Suprapubic skin (tissue), 4 donors: Measurements from ENCODE around the gene VAT1L. TPM values are rescaled to one million over a fixed set of nuclear protein-coding genes. Genes with fewer than 3 reads are reported as not detected.

Experiments
- DNase-seq, 2 donors: peaks; one replicate each; pipeline ENCODE4 v3.0.0-alpha.2; 2019; ENCODE audit warnings: low spot score in 2 of 2
- H3K27ac ChIP-seq: fragments of 200-600 bp; sonication (generic); one replicate; pipeline ENCODE4 v1.5.1; 2019
- H3K27me3 ChIP-seq: fragments of 200-600 bp; sonication (generic); one replicate; pipeline ENCODE4 v1.5.1; 2019
- H3K36me3 ChIP-seq: fragments of 200-600 bp; sonication (generic); one replicate; pipeline ENCODE4 v1.5.1; 2019
- H3K4me1 ChIP-seq: fragments of 200-600 bp; sonication (generic); one replicate; pipeline ENCODE4 v1.5.1; 2019
- H3K4me3 ChIP-seq: fragments of 200-600 bp; sonication (generic); one replicate; pipeline ENCODE4 v1.5.1; 2019; ENCODE audit warnings: mild to moderate bottlenecking
- H3K9me3 ChIP-seq: fragments of 200-600 bp; sonication (generic); one replicate; pipeline ENCODE4 v1.5.1; 2019
- EP300 ChIP-seq: sonication (generic); formaldehyde crosslinking; IDR thresholded peaks from one replicate; pipeline ENCODE4 v1.6.1; 2017; ENCODE audit warnings: antibody characterized with exemption
- POLR2A ChIP-seq, 2 donors: fragments of 450-650 bp; IDR thresholded peaks; one replicate each; pipeline ENCODE4 v1.6.1; 2017; ENCODE audit warnings: antibody characterized with exemption in 2 of 2, mild to moderate bottlenecking in 2 of 2, moderate library complexity in 2 of 2
- POLR2AphosphoS5 ChIP-seq, 3 donors: sonication (generic); formaldehyde crosslinking; IDR thresholded peaks; one replicate each; pipeline ENCODE4 v1.6.1; 2017; ENCODE audit warnings: antibody characterized with exemption in 3 of 3
- WGBS: methylation state at CpG from one replicate; pipeline ENCODE4 v1.1.5; 2018; 5-methylcytosine and 5-hydroxymethylcytosine counted together
- total RNA-seq, 4 donors: library from RNA; depleted of rRNA; stranded (reverse); fragments of >200 nt; gene quantifications; one replicate each; pipeline ENCODE4 v1.1.0, GENCODE V29; 2016
- TF ChIP-seq, protein P1 (sequence below), 2 donors: fragments of 200-600 bp in 1 of 2; fragments of 450-650 bp in 1 of 2; sonication (generic) in 1 of 2; IDR thresholded peaks; one replicate each; pipeline ENCODE4 v1.5.1; 2016 to 2019; ENCODE audit warnings: antibody characterized with exemption in 2 of 2, mild to moderate bottlenecking in 1 of 2, moderate library complexity in 1 of 2

Gene VAT1L
- total RNA-seq, 4 donors from 2014 or later: 0.15 TPM; not detected in 3

DNA sequence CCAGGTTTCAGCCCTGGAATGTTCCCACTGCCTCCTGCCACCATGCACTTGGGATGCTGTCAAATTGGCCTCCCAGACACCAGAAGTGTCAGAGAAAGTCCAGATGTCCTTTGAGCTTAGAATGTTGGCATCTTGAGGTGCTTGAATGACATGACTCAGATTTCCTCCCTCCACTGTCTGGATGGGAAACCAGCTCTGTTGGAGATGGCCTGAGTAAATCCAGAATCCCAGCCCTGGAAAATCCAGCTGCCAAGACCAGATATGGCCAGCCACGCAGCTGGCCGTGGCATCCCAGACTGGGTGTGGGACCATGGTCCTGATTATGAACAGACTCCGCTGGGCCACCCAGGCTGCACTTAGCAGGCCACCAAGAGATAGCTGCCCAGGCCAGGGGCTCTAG, 177.0 kb downstream of the VAT1L start:
- Histone ChIP-seq H3K9me3 (no peaks in the 10 kb centered on the region), H3K4me1 (no peaks in the 10 kb centered on the region), H3K36me3 (no peaks in the 10 kb centered on the region), H3K27me3 (peaks cover 27% of the 10 kb centered on the region), H3K4me3 (no peak overlapping the region), H3K27ac (no peak overlapping the region)
- 100% methylated on average over 1 of the region's 3 CpGs for WGBS
- TF ChIP-seq EP300 (no peak), POLR2AphosphoS5 (IDR thresholded peaks at IDR 0.05) (no peak)
- DNase-seq: no peak

DNA sequence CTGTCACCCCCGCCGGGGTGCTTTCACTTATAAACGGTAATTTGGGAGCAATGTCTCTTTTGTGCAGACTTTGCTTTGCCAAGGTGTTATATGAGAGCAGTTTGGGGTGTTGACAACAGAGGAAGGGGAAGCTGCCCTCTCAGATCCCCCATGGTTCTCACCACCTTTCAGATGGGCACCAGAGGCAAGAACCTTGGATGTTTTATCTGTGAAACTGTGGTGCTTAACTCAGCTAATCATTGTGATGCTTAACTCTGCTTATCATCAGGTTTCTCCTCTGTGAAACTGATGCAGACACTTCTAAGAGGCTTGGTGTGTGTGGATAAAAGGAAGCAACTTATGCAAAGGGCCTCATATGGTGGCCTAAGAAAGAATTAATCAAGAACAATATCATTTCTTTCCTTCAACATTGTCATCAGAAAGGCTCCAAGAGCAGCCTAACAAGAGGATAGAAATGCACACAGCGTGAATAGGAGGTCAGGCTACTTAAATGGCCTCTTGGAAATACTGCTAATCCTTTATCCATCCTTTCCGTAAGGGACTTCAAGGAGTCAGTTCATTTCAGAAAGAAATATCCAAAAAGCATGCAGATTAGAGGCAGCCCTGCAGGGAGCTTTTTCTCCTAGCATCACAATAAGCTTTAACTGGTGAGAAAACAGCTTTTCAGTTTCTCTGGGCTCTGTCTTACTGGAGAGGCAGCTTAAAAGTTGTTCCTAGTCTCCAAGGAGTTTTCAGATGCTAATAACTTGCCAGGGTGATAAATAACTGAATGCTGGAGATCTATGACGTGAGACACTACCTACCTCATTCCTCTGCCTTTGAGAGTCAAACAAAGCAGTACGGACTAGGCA, 178.9 kb downstream of the VAT1L start:
- no peak for DNase-seq
- WGBS: 53% methylated on average over 7 of the region's 7 CpGs
- Histone ChIP-seq H3K4me1 (no peaks in the 10 kb centered on the region), H3K4me3 (no peak overlapping the region), H3K27ac (no peak overlapping the region), H3K27me3 (peaks cover 19% of the 10 kb centered on the region), H3K9me3 (no peaks in the 10 kb centered on the region), H3K36me3 (no peaks in the 10 kb centered on the region)
- TF ChIP-seq POLR2A (IDR thresholded peaks at IDR 0.05) (no peak), EP300 (no peak), POLR2AphosphoS5 (IDR thresholded peaks at IDR 0.05) (no peak)
- TF ChIP-seq, protein P1, sequence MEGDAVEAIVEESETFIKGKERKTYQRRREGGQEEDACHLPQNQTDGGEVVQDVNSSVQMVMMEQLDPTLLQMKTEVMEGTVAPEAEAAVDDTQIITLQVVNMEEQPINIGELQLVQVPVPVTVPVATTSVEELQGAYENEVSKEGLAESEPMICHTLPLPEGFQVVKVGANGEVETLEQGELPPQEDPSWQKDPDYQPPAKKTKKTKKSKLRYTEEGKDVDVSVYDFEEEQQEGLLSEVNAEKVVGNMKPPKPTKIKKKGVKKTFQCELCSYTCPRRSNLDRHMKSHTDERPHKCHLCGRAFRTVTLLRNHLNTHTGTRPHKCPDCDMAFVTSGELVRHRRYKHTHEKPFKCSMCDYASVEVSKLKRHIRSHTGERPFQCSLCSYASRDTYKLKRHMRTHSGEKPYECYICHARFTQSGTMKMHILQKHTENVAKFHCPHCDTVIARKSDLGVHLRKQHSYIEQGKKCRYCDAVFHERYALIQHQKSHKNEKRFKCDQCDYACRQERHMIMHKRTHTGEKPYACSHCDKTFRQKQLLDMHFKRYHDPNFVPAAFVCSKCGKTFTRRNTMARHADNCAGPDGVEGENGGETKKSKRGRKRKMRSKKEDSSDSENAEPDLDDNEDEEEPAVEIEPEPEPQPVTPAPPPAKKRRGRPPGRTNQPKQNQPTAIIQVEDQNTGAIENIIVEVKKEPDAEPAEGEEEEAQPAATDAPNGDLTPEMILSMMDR (IDR thresholded peaks at IDR 0.05): no peak

DNA sequence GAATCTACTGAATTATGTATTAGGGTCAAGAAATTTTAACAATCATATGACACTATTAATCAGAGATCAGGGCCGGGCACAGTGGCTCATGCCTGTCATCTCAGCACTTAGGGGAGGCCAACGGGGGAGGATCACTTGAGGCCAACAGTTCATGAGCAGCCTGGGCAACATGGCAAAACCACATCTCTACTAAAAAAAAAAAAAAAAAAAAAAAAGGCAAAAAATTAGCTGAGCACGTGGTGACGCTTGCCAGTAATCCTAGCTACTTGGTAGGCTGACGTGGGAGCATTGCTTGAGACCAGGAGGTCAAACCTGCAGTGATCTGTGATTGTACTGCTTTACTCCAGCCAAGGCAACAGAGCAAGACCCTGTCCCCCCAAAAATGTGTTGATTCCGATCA, 181.5 kb downstream of the VAT1L start:
- TF ChIP-seq, protein P1 (IDR thresholded peaks at IDR 0.05): no peak
- TF ChIP-seq POLR2AphosphoS5 (IDR thresholded peaks at IDR 0.05): no peak
- no peak for TF ChIP-seq POLR2A (IDR thresholded peaks at IDR 0.05)
- TF ChIP-seq EP300: no peak
- Histone ChIP-seq H3K27ac (no peak overlapping the region), H3K4me1 (no peaks in the 10 kb centered on the region), H3K4me3 (no peak overlapping the region), H3K36me3 (no peaks in the 10 kb centered on the region), H3K9me3 (no peaks in the 10 kb centered on the region), H3K27me3 (no peaks in the 10 kb centered on the region)
- WGBS: 76% methylated on average over 6 of the region's 6 CpGs
- DNase-seq: no peak

DNA sequence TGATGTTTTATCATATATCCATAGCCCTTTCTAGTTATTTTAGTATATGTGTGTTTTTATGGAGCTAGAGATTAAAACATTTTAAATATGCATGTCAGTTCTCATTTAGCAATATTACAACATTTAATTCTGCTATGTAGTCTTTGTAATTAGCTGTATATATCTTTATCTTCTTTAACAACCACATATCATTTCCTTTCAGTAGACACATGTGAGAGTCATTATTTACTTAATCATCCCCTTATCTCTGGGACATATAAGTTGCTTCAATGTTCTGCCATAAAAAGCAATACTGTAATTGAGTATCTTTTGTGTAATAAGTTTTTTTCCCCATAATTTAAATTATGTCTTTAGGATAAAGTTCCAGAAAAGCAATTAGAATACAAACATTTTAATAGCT, 182.0 kb downstream of the VAT1L start:
- no peaks in the 10 kb centered on the region for H3K9me3 ChIP-seq
- H3K4me3 ChIP-seq: no peak overlapping the region
- H3K36me3 ChIP-seq: no peaks in the 10 kb centered on the region
- TF ChIP-seq, protein P1 (IDR thresholded peaks at IDR 0.05): no peak
- TF ChIP-seq POLR2A (IDR thresholded peaks at IDR 0.05): no peak
- TF ChIP-seq EP300: no peak
- no peak for TF ChIP-seq POLR2AphosphoS5 (IDR thresholded peaks at IDR 0.05)
- H3K27me3 ChIP-seq: no peaks in the 10 kb centered on the region
- no peak overlapping the region for H3K27ac ChIP-seq
- H3K4me1 ChIP-seq: no peaks in the 10 kb centered on the region
- no peak for DNase-seq

DNA sequence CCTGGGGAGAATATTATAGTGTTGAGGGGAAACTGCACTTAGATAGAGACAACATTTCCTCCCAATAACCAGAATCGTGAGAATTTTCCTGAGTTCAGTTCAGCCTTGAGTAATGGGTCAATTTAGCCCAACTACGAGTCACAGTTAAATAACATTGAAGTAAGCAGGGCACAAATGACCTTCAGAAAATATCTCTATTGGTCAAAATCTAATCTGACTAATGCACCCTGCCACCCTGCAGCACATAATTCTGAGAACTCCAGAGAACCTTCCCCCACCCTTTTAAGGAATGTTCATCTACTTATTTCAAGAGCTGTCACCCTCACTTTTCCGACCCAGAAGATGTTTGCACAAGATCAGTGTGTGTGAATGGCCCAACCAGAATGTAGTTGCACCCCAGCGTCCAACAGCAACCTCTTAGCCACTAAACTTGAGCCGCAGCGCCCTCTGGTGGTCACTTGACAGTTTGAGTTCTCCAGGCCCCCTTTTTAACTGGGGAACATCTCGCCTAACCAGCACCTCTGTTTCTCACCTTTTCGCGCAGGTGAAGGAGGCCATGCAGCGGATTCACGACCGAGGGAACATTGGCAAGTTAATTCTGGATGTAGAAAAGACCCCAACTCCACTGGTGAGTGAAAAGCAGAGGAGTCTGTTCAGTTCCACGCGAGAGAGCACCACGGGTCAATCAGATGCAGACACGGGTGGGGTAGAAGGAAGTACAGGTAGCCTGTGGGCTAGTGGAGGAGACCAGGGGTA, 183.1 kb downstream of the VAT1L start:
- no peak overlapping the region for H3K4me3 ChIP-seq
- H3K27me3 ChIP-seq: no peaks in the 10 kb centered on the region
- no peaks in the 10 kb centered on the region for H3K4me1 ChIP-seq
- no peaks in the 10 kb centered on the region for H3K9me3 ChIP-seq
- TF ChIP-seq POLR2AphosphoS5 (IDR thresholded peaks at IDR 0.05) (no peak), EP300 (no peak), POLR2A (IDR thresholded peaks at IDR 0.05) (no peak)
- TF ChIP-seq, protein P1 (IDR thresholded peaks at IDR 0.05): peak; percentile 40 to 65
- no peak overlapping the region for H3K27ac ChIP-seq
- H3K36me3 ChIP-seq: no peaks in the 10 kb centered on the region
- peak; percentile 81 to 84 for DNase-seq
- WGBS: 33% methylated on average over 16 of the region's 16 CpGs
